HEK293 (cell line): ENCODE measurements around the gene MEFV.

Experiments used
- CTCF ChIA-PET: fragments of 350-600 bp; formaldehyde crosslinking; extraction: SDS; loops from one replicate; lab custom pipeline; 2021; ENCODE audit warnings: antibody characterized with exemption; lab: Yijun Ruan, JAX
- POLR2A ChIA-PET: fragments of 300-600 bp; formaldehyde crosslinking; extraction: SDS; loops from one replicate; lab custom pipeline; 2020; ENCODE audit warnings: antibody characterized with exemption, inconsistent platforms; lab: Yijun Ruan, JAX
- H3K27ac ChIP-seq: fragments of 200-500 bp; sonication (Bioruptor generic); 2 replicates; pipeline ENCODE4 v1.5.1; 2014; ENCODE audit warnings: low read depth, low read length, control low read depth, inconsistent platforms; ENCODE audit errors: extremely low read depth
- H3K36me3 ChIP-seq, 2 experiments: fragments of 200-500 bp in 1 of 2; sonication (Bioruptor generic) in 1 of 2; 1 replicate in 1 of 2; 2 replicates in 1 of 2; pipeline ENCODE4 v1.5.1; 2014 to 2017; ENCODE audit warnings: inconsistent platforms in 2 of 2, low read length in 2 of 2; ENCODE audit not compliant: control insufficient read depth in 2 of 2, insufficient read depth in 1 of 2
- H3K4me1 ChIP-seq: fragments of 200-500 bp; sonication (Bioruptor generic); 2 replicates; pipeline ENCODE4 v1.5.1; 2014; ENCODE audit warnings: mild to moderate bottlenecking, low read length, inconsistent platforms; ENCODE audit not compliant: control insufficient read depth, insufficient read depth
- H3K4me3 ChIP-seq: 2 replicates; pipeline ENCODE4 v1.5.1; 2011; ENCODE audit warnings: low read depth, mild to moderate bottlenecking, control low read depth, low read length, moderate library complexity
- H3K9me3 ChIP-seq: fragments of 200-500 bp; sonication (Bioruptor generic); 2 replicates; pipeline ENCODE4 v1.5.1; 2014; ENCODE audit warnings: low read depth, low read length, inconsistent platforms; ENCODE audit not compliant: control insufficient read depth, insufficient read depth
- MYNN ChIP-seq: fragments of 450-650 bp; formaldehyde crosslinking; IDR thresholded peaks from 2 replicates; pipeline ENCODE4 v1.5.1; 2016; ENCODE audit warnings: missing biosample characterization, missing genetic modification characterization, borderline replicate concordance
- SP2 ChIP-seq: fragments of 450-650 bp; formaldehyde crosslinking; IDR thresholded peaks from 2 replicates; pipeline ENCODE4 v1.5.1; 2016; ENCODE audit warnings: missing biosample characterization, missing genetic modification characterization
- TCF7L2 ChIP-seq: IDR thresholded peaks from 2 replicates; pipeline ENCODE4 v1.6.1; 2011; ENCODE audit warnings: low read depth, mild to moderate bottlenecking, inconsistent platforms, low read length, moderate library complexity, borderline replicate concordance
- ZBTB1 ChIP-seq: fragments of 450-650 bp; formaldehyde crosslinking; IDR thresholded peaks from 2 replicates; pipeline ENCODE4 v1.5.1; 2016; ENCODE audit warnings: missing biosample characterization, missing genetic modification characterization
- ZBTB17 ChIP-seq: fragments of 450-650 bp; formaldehyde crosslinking; IDR thresholded peaks from 2 replicates; pipeline ENCODE4 v1.5.1; 2016; ENCODE audit warnings: missing biosample characterization, missing genetic modification characterization
- ZBTB48 ChIP-seq: fragments of 450-650 bp; formaldehyde crosslinking; IDR thresholded peaks from 2 replicates; pipeline ENCODE4 v1.5.1; 2016; ENCODE audit warnings: missing biosample characterization, missing genetic modification characterization
- ZBTB7A ChIP-seq: fragments of 450-650 bp; formaldehyde crosslinking; IDR thresholded peaks from 2 replicates; pipeline ENCODE4 v1.5.1; 2016; ENCODE audit warnings: low read depth, missing biosample characterization, missing genetic modification characterization
- ZFHX2 ChIP-seq: fragments of 450-650 bp; formaldehyde crosslinking; conservative IDR thresholded peaks from 2 replicates; pipeline ENCODE4 v1.5.1; 2016; ENCODE audit warnings: missing biosample characterization, missing genetic modification characterization
- ZNF133 ChIP-seq: fragments of 450-650 bp; formaldehyde crosslinking; IDR thresholded peaks from 2 replicates; pipeline ENCODE4 v1.5.1; 2016; ENCODE audit warnings: missing biosample characterization, missing genetic modification characterization
- ZNF214 ChIP-seq: fragments of 450-650 bp; formaldehyde crosslinking; IDR thresholded peaks from 2 replicates; pipeline ENCODE4 v1.5.1; 2017; ENCODE audit warnings: missing biosample characterization, mild to moderate bottlenecking, missing genetic modification characterization, borderline replicate concordance
- ZNF239 ChIP-seq: fragments of 450-650 bp; formaldehyde crosslinking; IDR thresholded peaks from 2 replicates; pipeline ENCODE4 v1.5.1; 2016; ENCODE audit warnings: missing biosample characterization, missing genetic modification characterization
- ZNF248 ChIP-seq: fragments of 450-650 bp; formaldehyde crosslinking; IDR thresholded peaks from 2 replicates; pipeline ENCODE4 v1.5.1; 2017; ENCODE audit warnings: missing biosample characterization, missing genetic modification characterization
- ZNF292 ChIP-seq: fragments of 450-650 bp; formaldehyde crosslinking; IDR thresholded peaks from 2 replicates; pipeline ENCODE4 v1.5.1; 2016; ENCODE audit warnings: low read depth, missing biosample characterization, missing genetic modification characterization, borderline replicate concordance
- ZNF335 ChIP-seq: fragments of 450-650 bp; formaldehyde crosslinking; conservative IDR thresholded peaks from 2 replicates; pipeline ENCODE4 v1.5.1; 2016; ENCODE audit warnings: missing biosample characterization, missing genetic modification characterization
- ZNF394 ChIP-seq: fragments of 450-650 bp; formaldehyde crosslinking; IDR thresholded peaks from 2 replicates; pipeline ENCODE4 v1.5.1; 2016; ENCODE audit warnings: missing biosample characterization, missing genetic modification characterization, mild to moderate bottlenecking, moderate library complexity, borderline replicate concordance
- ZNF571 ChIP-seq: fragments of 450-650 bp; formaldehyde crosslinking; IDR thresholded peaks from 2 replicates; pipeline ENCODE4 v1.5.0; 2017; ENCODE audit warnings: missing biosample characterization, missing genetic modification characterization
- ZNF585B ChIP-seq: fragments of 450-650 bp; formaldehyde crosslinking; IDR thresholded peaks from 2 replicates; pipeline ENCODE4 v1.5.1; 2016; ENCODE audit warnings: missing biosample characterization, missing genetic modification characterization
- ZNF623 ChIP-seq: fragments of 450-650 bp; formaldehyde crosslinking; IDR thresholded peaks from 2 replicates; pipeline ENCODE4 v1.5.1; 2016; ENCODE audit warnings: missing biosample characterization, missing genetic modification characterization
- ZNF660 ChIP-seq: fragments of 450-650 bp; IDR thresholded peaks from 2 replicates; pipeline ENCODE4 v1.5.1; 2018; ENCODE audit warnings: missing biosample characterization, mild to moderate bottlenecking, missing genetic modification characterization
- ZNF791 ChIP-seq: fragments of 450-650 bp; formaldehyde crosslinking; IDR thresholded peaks from 2 replicates; pipeline ENCODE4 v1.5.1; 2016; ENCODE audit warnings: missing biosample characterization, missing genetic modification characterization
- ZNF837 ChIP-seq: fragments of 450-650 bp; formaldehyde crosslinking; IDR thresholded peaks from 2 replicates; pipeline ENCODE4 v1.5.1; 2016; ENCODE audit warnings: missing biosample characterization, missing genetic modification characterization
- ZSCAN30 ChIP-seq: fragments of 450-650 bp; IDR thresholded peaks from 2 replicates; pipeline ENCODE4 v1.5.1; 2018; ENCODE audit warnings: missing biosample characterization, mild to moderate bottlenecking, missing genetic modification characterization, moderate library complexity
- TF ChIP-seq, protein P1 (sequence below): fragments of 450-650 bp; formaldehyde crosslinking; IDR thresholded peaks from 2 replicates; pipeline ENCODE4 v1.5.1; 2016; ENCODE audit warnings: missing biosample characterization, missing genetic modification characterization
- TF ChIP-seq, protein P2 (sequence below): fragments of 450-650 bp; formaldehyde crosslinking; IDR thresholded peaks from 2 replicates; pipeline ENCODE4 v1.5.1; 2016; ENCODE audit warnings: missing biosample characterization, missing genetic modification characterization
- TF ChIP-seq, protein P3 (sequence below): fragments of 450-650 bp; formaldehyde crosslinking; IDR thresholded peaks from 2 replicates; pipeline ENCODE4 v1.5.1; 2017; ENCODE audit warnings: missing biosample characterization, missing genetic modification characterization
- TF ChIP-seq, protein P4 (sequence below): fragments of 450-650 bp; formaldehyde crosslinking; IDR thresholded peaks from 2 replicates; pipeline ENCODE4 v1.5.1; 2016; ENCODE audit warnings: missing biosample characterization, missing genetic modification characterization
- TF ChIP-seq, protein P5 (sequence below): fragments of 450-650 bp; formaldehyde crosslinking; IDR thresholded peaks from 2 replicates; pipeline ENCODE4; 2016; ENCODE audit warnings: missing biosample characterization, missing genetic modification characterization
- TF ChIP-seq, protein P6 (sequence below): fragments of 450-650 bp; formaldehyde crosslinking; IDR thresholded peaks from 2 replicates; pipeline ENCODE4 v1.5.1; 2017; ENCODE audit warnings: missing biosample characterization, missing genetic modification characterization

Gene MEFV

DNA sequence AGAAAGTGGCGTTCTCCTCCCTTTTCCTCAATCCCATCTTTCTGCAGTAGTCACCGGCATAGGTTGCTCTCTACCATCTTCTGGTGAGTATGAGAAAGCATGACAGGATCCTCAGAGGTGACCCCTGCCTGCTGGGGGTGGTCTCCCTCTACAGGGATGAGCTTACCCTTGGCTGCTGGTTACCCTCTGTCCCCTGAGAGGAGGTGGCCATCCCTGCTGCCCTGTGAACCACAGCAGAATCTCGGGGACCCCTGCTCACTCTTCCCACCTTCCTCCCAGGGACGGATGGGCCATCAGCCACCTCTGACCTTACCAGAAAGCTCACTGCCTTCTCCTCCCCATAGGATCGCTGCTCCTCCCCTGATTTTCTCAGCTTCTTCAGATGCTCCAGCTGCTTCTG, 7.8 kb downstream of the MEFV start:
- Histone ChIP-seq H3K36me3 (no peaks in the 10 kb centered on the region), H3K9me3 (no peaks in the 10 kb centered on the region), H3K4me3 (no peak overlapping the region), H3K27ac (no peak overlapping the region)
- ChIA-PET POLR2A (interaction anchor here (1.8 kb wide), 1 partner anchor 14 kb away, joined by 4 read pairs; the partner anchor contains the start of gene ZNF200), CTCF (no interaction called here)
- TF ChIP-seq, protein P1, sequence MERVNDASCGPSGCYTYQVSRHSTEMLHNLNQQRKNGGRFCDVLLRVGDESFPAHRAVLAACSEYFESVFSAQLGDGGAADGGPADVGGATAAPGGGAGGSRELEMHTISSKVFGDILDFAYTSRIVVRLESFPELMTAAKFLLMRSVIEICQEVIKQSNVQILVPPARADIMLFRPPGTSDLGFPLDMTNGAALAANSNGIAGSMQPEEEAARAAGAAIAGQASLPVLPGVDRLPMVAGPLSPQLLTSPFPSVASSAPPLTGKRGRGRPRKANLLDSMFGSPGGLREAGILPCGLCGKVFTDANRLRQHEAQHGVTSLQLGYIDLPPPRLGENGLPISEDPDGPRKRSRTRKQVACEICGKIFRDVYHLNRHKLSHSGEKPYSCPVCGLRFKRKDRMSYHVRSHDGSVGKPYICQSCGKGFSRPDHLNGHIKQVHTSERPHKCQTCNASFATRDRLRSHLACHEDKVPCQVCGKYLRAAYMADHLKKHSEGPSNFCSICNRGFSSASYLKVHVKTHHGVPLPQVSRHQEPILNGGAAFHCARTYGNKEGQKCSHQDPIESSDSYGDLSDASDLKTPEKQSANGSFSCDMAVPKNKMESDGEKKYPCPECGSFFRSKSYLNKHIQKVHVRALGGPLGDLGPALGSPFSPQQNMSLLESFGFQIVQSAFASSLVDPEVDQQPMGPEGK (tag by site-specific recombination) = no peak
- TF ChIP-seq MYNN (tag by site-specific recombination) (no peak), ZNF623 (tag by site-specific recombination) (no peak), ZNF292 (tag by site-specific recombination) (no peak), TCF7L2 (no peak), ZSCAN30 (no peak), ZBTB48 (no peak), ZBTB17 (tag by site-specific recombination) (no peak), ZNF571 (tag by site-specific recombination) (no peak), ZFHX2 (tag by site-specific recombination) (no peak), ZBTB7A (tag by site-specific recombination) (no peak), ZNF214 (no peak), ZNF133 (tag by site-specific recombination) (no peak), ZNF585B (tag by site-specific recombination) (no peak), ZNF660 (tag by site-specific recombination) (no peak), ZNF791 (tag by site-specific recombination) (no peak)
- TF ChIP-seq, protein P2, sequence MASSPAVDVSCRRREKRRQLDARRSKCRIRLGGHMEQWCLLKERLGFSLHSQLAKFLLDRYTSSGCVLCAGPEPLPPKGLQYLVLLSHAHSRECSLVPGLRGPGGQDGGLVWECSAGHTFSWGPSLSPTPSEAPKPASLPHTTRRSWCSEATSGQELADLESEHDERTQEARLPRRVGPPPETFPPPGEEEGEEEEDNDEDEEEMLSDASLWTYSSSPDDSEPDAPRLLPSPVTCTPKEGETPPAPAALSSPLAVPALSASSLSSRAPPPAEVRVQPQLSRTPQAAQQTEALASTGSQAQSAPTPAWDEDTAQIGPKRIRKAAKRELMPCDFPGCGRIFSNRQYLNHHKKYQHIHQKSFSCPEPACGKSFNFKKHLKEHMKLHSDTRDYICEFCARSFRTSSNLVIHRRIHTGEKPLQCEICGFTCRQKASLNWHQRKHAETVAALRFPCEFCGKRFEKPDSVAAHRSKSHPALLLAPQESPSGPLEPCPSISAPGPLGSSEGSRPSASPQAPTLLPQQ (tag by site-specific recombination) = no peak
- TF ChIP-seq, protein P3, sequence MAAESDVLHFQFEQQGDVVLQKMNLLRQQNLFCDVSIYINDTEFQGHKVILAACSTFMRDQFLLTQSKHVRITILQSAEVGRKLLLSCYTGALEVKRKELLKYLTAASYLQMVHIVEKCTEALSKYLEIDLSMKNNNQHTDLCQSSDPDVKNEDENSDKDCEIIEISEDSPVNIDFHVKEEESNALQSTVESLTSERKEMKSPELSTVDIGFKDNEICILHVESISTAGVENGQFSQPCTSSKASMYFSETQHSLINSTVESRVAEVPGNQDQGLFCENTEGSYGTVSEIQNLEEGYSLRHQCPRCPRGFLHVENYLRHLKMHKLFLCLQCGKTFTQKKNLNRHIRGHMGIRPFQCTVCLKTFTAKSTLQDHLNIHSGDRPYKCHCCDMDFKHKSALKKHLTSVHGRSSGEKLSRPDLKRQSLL = no peak
- TF ChIP-seq, protein P4, sequence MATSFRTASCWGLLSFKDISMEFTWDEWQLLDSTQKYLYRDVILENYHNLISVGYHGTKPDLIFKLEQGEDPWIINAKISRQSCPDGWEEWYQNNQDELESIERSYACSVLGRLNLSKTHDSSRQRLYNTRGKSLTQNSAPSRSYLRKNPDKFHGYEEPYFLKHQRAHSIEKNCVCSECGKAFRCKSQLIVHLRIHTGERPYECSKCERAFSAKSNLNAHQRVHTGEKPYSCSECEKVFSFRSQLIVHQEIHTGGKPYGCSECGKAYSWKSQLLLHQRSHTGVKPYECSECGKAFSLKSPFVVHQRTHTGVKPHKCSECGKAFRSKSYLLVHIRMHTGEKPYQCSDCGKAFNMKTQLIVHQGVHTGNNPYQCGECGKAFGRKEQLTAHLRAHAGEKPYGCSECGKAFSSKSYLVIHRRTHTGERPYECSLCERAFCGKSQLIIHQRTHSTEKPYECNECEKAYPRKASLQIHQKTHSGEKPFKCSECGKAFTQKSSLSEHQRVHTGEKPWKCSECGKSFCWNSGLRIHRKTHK (tag by site-specific recombination) = no peak
- TF ChIP-seq, all 188 proteins: peak for 0
- no peaks in the 10 kb centered on the region for H3K4me1 ChIP-seq

DNA sequence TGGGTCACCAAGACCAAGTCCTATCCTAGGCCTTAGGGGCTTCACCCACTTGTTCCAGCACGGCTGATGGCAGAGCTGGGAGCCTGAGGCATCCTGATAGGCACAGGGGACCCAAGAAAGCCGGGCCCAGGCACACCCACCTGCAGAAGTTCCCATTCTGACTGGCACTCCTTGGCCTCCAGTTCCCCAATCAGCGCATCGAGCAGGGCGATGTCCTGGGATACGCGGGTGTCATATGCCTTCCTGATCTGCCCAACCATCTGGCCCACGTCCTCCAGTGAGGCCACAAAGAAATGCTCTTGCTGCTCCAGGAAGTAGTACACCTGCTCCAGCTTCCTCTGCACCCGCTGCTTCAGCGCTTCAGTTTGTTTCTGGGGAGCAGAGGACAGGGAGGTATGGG, 9.6 kb downstream of the MEFV start:
- CTCF ChIA-PET = no interaction called here
- POLR2A ChIA-PET = no interaction called here
- H3K4me3 ChIP-seq = no peak overlapping the region
- H3K9me3 ChIP-seq = no peaks in the 10 kb centered on the region
- no peaks in the 10 kb centered on the region for H3K36me3 ChIP-seq
- TF ChIP-seq ZNF335 (tag by site-specific recombination) (no peak), ZNF239 (tag by site-specific recombination) (no peak), ZNF394 (tag by site-specific recombination) (no peak), SP2 (tag by site-specific recombination) (no peak), ZBTB1 (tag by site-specific recombination) (no peak), ZNF837 (tag by site-specific recombination) (no peak), ZNF248 (tag by site-specific recombination) (no peak)
- TF ChIP-seq, protein P5, sequence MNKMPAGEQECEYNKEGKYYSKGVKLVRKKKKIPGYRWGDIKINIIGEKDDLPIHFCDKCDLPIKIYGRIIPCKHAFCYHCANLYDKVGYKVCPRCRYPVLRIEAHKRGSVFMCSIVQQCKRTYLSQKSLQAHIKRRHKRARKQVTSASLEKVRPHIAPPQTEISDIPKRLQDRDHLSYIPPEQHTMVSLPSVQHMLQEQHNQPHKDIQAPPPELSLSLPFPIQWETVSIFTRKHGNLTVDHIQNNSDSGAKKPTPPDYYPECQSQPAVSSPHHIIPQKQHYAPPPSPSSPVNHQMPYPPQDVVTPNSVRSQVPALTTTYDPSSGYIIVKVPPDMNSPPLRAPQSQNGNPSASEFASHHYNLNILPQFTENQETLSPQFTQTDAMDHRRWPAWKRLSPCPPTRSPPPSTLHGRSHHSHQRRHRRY (tag by site-specific recombination) = no peak
- TF ChIP-seq, protein P6, sequence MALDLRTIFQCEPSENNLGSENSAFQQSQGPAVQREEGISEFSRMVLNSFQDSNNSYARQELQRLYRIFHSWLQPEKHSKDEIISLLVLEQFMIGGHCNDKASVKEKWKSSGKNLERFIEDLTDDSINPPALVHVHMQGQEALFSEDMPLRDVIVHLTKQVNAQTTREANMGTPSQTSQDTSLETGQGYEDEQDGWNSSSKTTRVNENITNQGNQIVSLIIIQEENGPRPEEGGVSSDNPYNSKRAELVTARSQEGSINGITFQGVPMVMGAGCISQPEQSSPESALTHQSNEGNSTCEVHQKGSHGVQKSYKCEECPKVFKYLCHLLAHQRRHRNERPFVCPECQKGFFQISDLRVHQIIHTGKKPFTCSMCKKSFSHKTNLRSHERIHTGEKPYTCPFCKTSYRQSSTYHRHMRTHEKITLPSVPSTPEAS (tag by site-specific recombination) = no peak
- H3K27ac ChIP-seq = no peak overlapping the region
- no peaks in the 10 kb centered on the region for H3K4me1 ChIP-seq
